SK-N-SH (cell line): ENCODE measurements around the gene INF2. TPM values are rescaled to one million over a fixed set of nuclear protein-coding genes. Genes with fewer than 3 reads are reported as not detected.

Source experiments
- CTCF ChIA-PET: fragments of 300-600, 350-600 bp; formaldehyde crosslinking; extraction: SDS; loops from one replicate; lab custom pipeline; 2021; lab: Yijun Ruan, JAX
- POLR2A ChIA-PET: fragments of 350-600 bp; sonication (Branson Sonifier 250); formaldehyde crosslinking; extraction: SDS; loops from one replicate; lab custom pipeline; 2020; ENCODE audit warnings: antibody characterized with exemption, inconsistent platforms; lab: Yijun Ruan, JAX
- DNase-seq: peaks from one replicate; pipeline ENCODE4 v3.0.0; 2012
- H2AFZ ChIP-seq: fragments of 200-600 bp; sonication (generic); 2 replicates; pipeline ENCODE4 v1.8.1; 2016; ENCODE audit warnings: antibody characterized with exemption, mild to moderate bottlenecking, low read depth
- H3F3A ChIP-seq: fragments of 200-600 bp; sonication (generic); replicated peaks from 2 replicates; pipeline ENCODE3; 2016; ENCODE audit warnings: antibody characterized with exemption, mild to moderate bottlenecking; ENCODE audit not compliant: insufficient read depth
- H3K27ac ChIP-seq, 2 experiments: fragments of 200-500 bp in 1 of 2; fragments of 200-600 bp in 1 of 2; sonication (Bioruptor generic) in 1 of 2; sonication (generic), shearing (Covaris generic) in 1 of 2; 2 replicates each; pipeline versions ENCODE4 v1.5.1 to v1.6.1; 2014 to 2016; ENCODE audit warnings: low read depth in 2 of 2, inconsistent platforms in 1 of 2, low read length in 1 of 2, mild to moderate bottlenecking in 1 of 2, mixed read lengths in 1 of 2
- H3K27me3 ChIP-seq: fragments of 200-600 bp; sonication (generic), shearing (Covaris generic); 2 replicates; pipeline ENCODE4 v1.6.1; 2016; ENCODE audit warnings: mixed run types; ENCODE audit not compliant: insufficient read depth
- H3K36me3 ChIP-seq, 2 experiments: fragments of 200-500 bp in 1 of 2; fragments of 200-600 bp in 1 of 2; sonication (Bioruptor generic) in 1 of 2; sonication (generic) in 1 of 2; replicated peaks in 1 of 2; 2 replicates each; pipeline versions ENCODE3 to v1.5.1; 2014 to 2016; ENCODE audit warnings: low read length in 1 of 2, mild to moderate bottlenecking in 1 of 2; ENCODE audit not compliant: insufficient read depth in 2 of 2, control insufficient read depth in 1 of 2
- H3K4me1 ChIP-seq, 2 experiments: fragments of 200-500 bp in 1 of 2; fragments of 200-600 bp in 1 of 2; sonication (Bioruptor generic) in 1 of 2; sonication (generic), shearing (Covaris generic) in 1 of 2; 2 replicates each; pipeline versions ENCODE4 v1.5.1 to v1.6.1; 2014 to 2016; ENCODE audit warnings: low read depth in 1 of 2, low read length in 1 of 2, mixed run types in 1 of 2; ENCODE audit not compliant: insufficient read depth in 2 of 2, control insufficient read depth in 1 of 2
- H3K4me2 ChIP-seq: fragments of 200-600 bp; sonication (generic), shearing (Covaris generic); 2 replicates; pipeline ENCODE4 v1.6.1; 2017; ENCODE audit warnings: mixed run types
- H3K4me3 ChIP-seq, 2 experiments: fragments of 200-500 bp in 1 of 2; fragments of 200-600 bp in 1 of 2; sonication (Bioruptor generic) in 1 of 2; sonication (generic), shearing (Covaris generic) in 1 of 2; 2 replicates each; pipeline versions ENCODE4 v1.5.1 to v1.8.1; 2014 to 2016; ENCODE audit warnings: low read depth in 2 of 2, inconsistent platforms in 1 of 2, low read length in 1 of 2, mild to moderate bottlenecking in 1 of 2, mixed read lengths in 1 of 2, moderate library complexity in 1 of 2
- H3K79me2 ChIP-seq: fragments of 200-600 bp; sonication (generic); 2 replicates; pipeline ENCODE4 v1.8.1; 2017; ENCODE audit warnings: mild to moderate bottlenecking; ENCODE audit not compliant: insufficient read depth
- H3K9ac ChIP-seq: fragments of 200-600 bp; sonication (generic); 2 replicates; pipeline ENCODE4 v1.6.1; 2017; ENCODE audit warnings: mixed run types
- H3K9me2 ChIP-seq: fragments of 200-600 bp; sonication (generic); 2 replicates; pipeline ENCODE4 v1.6.1; 2017; ENCODE audit warnings: mixed run types
- H3K9me3 ChIP-seq: fragments of 200-600 bp; sonication (generic); 2 replicates; pipeline ENCODE4 v1.6.1; 2017; ENCODE audit warnings: mixed run types, mild to moderate bottlenecking, moderate library complexity
- H4K20me1 ChIP-seq: fragments of 200-600 bp; sonication (generic); 2 replicates; pipeline ENCODE4 v1.6.1; 2017; ENCODE audit warnings: mild to moderate bottlenecking, mixed run types; ENCODE audit not compliant: insufficient read depth
- CHD2 ChIP-seq: fragments of 150-350 bp; IDR thresholded peaks from 2 replicates; pipeline ENCODE4 v1.6.1; 2018; ENCODE audit warnings: low read length; ENCODE audit not compliant: partially characterized antibody
- ELF1 ChIP-seq: IDR thresholded peaks from 2 replicates; pipeline ENCODE4 v1.4.0; 2012
- FOXJ3 ChIP-seq: sonication (generic); formaldehyde crosslinking; IDR thresholded peaks from 2 replicates; pipeline ENCODE4 v1.5.1; 2020; ENCODE audit warnings: mild to moderate bottlenecking, missing genetic modification reagents
- GABPA ChIP-seq: IDR thresholded peaks from 2 replicates; pipeline ENCODE4 v1.4.0; 2012; ENCODE audit warnings: low read depth, mild to moderate bottlenecking
- GATA2 ChIP-seq: sonication (generic); formaldehyde crosslinking; IDR thresholded peaks from 2 replicates; pipeline ENCODE4 v1.5.0; 2020; ENCODE audit warnings: mild to moderate bottlenecking, missing genetic modification reagents
- JUND ChIP-seq: IDR thresholded peaks from 2 replicates; pipeline ENCODE4 v1.4.0; 2012
- NFIC ChIP-seq: IDR thresholded peaks from 2 replicates; pipeline ENCODE4 v1.4.0; 2012; ENCODE audit warnings: borderline replicate concordance
- POLR2AphosphoS5 ChIP-seq: IDR thresholded peaks from 2 replicates; pipeline ENCODE4 v1.6.1; 2012; ENCODE audit warnings: low read depth, low read length
- RCOR1 ChIP-seq: fragments of 150-350 bp; IDR thresholded peaks from 2 replicates; pipeline ENCODE4 v1.6.1; 2017; ENCODE audit warnings: antibody characterized with exemption, low read length
- RFX5 ChIP-seq: IDR thresholded peaks from 2 replicates; pipeline ENCODE4 v1.6.1; 2012; ENCODE audit warnings: mild to moderate bottlenecking, improper control_type of control experiment, low read length
- YY1 ChIP-seq: IDR thresholded peaks from 2 replicates; pipeline ENCODE4 v1.4.0; 2012; ENCODE audit warnings: low read depth, mild to moderate bottlenecking
- WGBS: methylation state at CpG from one replicate; pipeline ENCODE4 v1.1.6; 2017; ENCODE audit warnings: low lambda C conversion rate; 5-methylcytosine and 5-hydroxymethylcytosine counted together
- polyA plus RNA-seq, 3 experiments: library from polyadenylated mRNA; depleted of rRNA; stranded (reverse); fragments of >200 nt; gene quantifications; 2 replicates each; pipeline ENCODE4 v1.2.3, GENCODE V29; 2012
- TF ChIP-seq, protein P1 (sequence below): IDR thresholded peaks from 2 replicates; pipeline ENCODE4 v1.4.0; 2012; ENCODE audit warnings: low read depth, borderline replicate concordance
- TF ChIP-seq, protein P2 (sequence below): fragments of 150-350 bp; IDR thresholded peaks from 2 replicates; pipeline ENCODE4 v1.6.1; 2017; ENCODE audit warnings: antibody characterized with exemption, low read length, low read depth, borderline replicate concordance
- TF ChIP-seq, protein P3 (sequence below): fragments of 150-350 bp; IDR thresholded peaks from 2 replicates; pipeline ENCODE4 v1.6.1; 2016; ENCODE audit warnings: mild to moderate bottlenecking, low read depth, low read length
- TF ChIP-seq, protein P4 (sequence below): IDR thresholded peaks from 2 replicates; pipeline ENCODE4 v1.6.1; 2012; ENCODE audit warnings: mild to moderate bottlenecking, low read depth, low read length, moderate library complexity

Gene INF2
- polyA plus RNA-seq, 1 of the 3 experiments (the other 2 are of a cell fraction) = 32.5 TPM

DNA sequence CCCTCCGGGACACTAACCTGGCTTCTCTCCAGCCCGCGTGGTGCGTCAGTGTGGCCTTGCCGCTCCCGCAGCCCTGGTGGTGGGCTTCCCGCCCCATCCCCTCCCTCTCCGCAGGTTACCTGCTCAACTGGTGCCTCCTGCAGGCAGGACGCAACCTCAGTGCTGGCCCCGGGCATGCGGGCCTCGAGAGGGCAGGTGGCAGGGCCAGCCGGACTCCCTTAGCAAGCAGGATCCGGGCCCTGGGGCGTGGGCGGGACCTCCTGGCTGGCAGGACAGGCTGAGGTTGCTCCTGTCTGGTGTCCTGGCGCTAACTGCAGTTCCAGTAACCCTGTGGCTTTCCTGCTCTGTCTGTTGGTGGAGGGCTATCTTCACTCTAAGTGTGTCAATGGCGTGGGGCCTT lies 26.0 kb downstream of the INF2 start:
- Histone ChIP-seq H3K4me1 (peaks cover 0 to 13% of the 10 kb centered on the region in 2 experiments; a peak in 1 of 4 replicates), H3F3A (no peaks in the 10 kb centered on the region), H4K20me1 (no peaks in the 10 kb centered on the region), H3K4me2 (no peak overlapping the region), H3K4me3 (no peak overlapping the region), H3K9me3 (no peaks in the 10 kb centered on the region), H2AFZ (no peak overlapping the region), H3K9me2 (no peaks in the 10 kb centered on the region), H3K9ac (no peak overlapping the region), H3K27me3 (no peaks in the 10 kb centered on the region), H3K36me3 (peaks cover 0 to 53% of the 10 kb centered on the region in 2 experiments), H3K27ac (no peak overlapping the region), H3K79me2 (no peaks in the 10 kb centered on the region)
- WGBS = 86% methylated on average over 17 of the region's 18 CpGs
- POLR2A ChIA-PET = no interaction called here
- TF ChIP-seq, protein P1, sequence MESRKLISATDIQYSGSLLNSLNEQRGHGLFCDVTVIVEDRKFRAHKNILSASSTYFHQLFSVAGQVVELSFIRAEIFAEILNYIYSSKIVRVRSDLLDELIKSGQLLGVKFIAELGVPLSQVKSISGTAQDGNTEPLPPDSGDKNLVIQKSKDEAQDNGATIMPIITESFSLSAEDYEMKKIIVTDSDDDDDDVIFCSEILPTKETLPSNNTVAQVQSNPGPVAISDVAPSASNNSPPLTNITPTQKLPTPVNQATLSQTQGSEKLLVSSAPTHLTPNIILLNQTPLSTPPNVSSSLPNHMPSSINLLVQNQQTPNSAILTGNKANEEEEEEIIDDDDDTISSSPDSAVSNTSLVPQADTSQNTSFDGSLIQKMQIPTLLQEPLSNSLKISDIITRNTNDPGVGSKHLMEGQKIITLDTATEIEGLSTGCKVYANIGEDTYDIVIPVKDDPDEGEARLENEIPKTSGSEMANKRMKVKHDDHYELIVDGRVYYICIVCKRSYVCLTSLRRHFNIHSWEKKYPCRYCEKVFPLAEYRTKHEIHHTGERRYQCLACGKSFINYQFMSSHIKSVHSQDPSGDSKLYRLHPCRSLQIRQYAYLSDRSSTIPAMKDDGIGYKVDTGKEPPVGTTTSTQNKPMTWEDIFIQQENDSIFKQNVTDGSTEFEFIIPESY = no peak
- TF ChIP-seq JUND = no peak
- TF ChIP-seq, protein P2, sequence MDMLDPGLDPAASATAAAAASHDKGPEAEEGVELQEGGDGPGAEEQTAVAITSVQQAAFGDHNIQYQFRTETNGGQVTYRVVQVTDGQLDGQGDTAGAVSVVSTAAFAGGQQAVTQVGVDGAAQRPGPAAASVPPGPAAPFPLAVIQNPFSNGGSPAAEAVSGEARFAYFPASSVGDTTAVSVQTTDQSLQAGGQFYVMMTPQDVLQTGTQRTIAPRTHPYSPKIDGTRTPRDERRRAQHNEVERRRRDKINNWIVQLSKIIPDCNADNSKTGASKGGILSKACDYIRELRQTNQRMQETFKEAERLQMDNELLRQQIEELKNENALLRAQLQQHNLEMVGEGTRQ = no peak
- no peak for TF ChIP-seq GABPA
- no peak for TF ChIP-seq YY1
- TF ChIP-seq, protein P3, sequence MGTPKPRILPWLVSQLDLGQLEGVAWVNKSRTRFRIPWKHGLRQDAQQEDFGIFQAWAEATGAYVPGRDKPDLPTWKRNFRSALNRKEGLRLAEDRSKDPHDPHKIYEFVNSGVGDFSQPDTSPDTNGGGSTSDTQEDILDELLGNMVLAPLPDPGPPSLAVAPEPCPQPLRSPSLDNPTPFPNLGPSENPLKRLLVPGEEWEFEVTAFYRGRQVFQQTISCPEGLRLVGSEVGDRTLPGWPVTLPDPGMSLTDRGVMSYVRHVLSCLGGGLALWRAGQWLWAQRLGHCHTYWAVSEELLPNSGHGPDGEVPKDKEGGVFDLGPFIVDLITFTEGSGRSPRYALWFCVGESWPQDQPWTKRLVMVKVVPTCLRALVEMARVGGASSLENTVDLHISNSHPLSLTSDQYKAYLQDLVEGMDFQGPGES = no peak
- TF ChIP-seq NFIC = no peak
- no peak for TF ChIP-seq RFX5
- no peak for TF ChIP-seq POLR2AphosphoS5
- no peak for TF ChIP-seq CHD2
- TF ChIP-seq RCOR1 = no peak
- TF ChIP-seq ELF1 = no peak
- TF ChIP-seq FOXJ3 (CRISPR knock-in tag) = no peak
- no peak for TF ChIP-seq GATA2
- TF ChIP-seq, protein P4, sequence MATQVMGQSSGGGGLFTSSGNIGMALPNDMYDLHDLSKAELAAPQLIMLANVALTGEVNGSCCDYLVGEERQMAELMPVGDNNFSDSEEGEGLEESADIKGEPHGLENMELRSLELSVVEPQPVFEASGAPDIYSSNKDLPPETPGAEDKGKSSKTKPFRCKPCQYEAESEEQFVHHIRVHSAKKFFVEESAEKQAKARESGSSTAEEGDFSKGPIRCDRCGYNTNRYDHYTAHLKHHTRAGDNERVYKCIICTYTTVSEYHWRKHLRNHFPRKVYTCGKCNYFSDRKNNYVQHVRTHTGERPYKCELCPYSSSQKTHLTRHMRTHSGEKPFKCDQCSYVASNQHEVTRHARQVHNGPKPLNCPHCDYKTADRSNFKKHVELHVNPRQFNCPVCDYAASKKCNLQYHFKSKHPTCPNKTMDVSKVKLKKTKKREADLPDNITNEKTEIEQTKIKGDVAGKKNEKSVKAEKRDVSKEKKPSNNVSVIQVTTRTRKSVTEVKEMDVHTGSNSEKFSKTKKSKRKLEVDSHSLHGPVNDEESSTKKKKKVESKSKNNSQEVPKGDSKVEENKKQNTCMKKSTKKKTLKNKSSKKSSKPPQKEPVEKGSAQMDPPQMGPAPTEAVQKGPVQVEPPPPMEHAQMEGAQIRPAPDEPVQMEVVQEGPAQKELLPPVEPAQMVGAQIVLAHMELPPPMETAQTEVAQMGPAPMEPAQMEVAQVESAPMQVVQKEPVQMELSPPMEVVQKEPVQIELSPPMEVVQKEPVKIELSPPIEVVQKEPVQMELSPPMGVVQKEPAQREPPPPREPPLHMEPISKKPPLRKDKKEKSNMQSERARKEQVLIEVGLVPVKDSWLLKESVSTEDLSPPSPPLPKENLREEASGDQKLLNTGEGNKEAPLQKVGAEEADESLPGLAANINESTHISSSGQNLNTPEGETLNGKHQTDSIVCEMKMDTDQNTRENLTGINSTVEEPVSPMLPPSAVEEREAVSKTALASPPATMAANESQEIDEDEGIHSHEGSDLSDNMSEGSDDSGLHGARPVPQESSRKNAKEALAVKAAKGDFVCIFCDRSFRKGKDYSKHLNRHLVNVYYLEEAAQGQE = no peak
- no peak for DNase-seq
- CTCF ChIA-PET = no interaction called here
